ENCODE results near the gene ODAD4.

GRCh38 chr17:41986634-41987033 lies 56.2 kb downstream of the ODAD4 start:
- TF ChIP-seq TCF7L2 (IDR thresholded peaks at IDR 0.05; ENCODE audit: low read depth, low read length) (no peak), CTCF (IDR thresholded peaks at IDR 0.05) (no peak), REST (IDR thresholded peaks at IDR 0.05; ENCODE audit: insufficient read depth in 1 of 2, low read depth in 2 of 2, low read length in 1 of 2) (no peak), POLR2AphosphoS5 (IDR thresholded peaks at IDR 0.05; ENCODE audit: low read depth, low read length) (no peak), SIN3A (IDR thresholded peaks at IDR 0.05; ENCODE audit: borderline replicate concordance, insufficient read depth, low read depth, low read length) (no peak)

Measured in Panc1 (cell line).